PC-9 (cell line): Measurements from ENCODE around the gene ZSWIM3.

Source experiments
- EZH2 ChIP-seq: fragments of 200-600 bp; sonication (generic); IDR thresholded peaks from 2 replicates; pipeline ENCODE4 v1.8.0; 2017; ENCODE audit warnings: antibody characterized with exemption, low read depth
- TF ChIP-seq, protein P1 (sequence below): fragments of 200-600 bp; sonication (generic); conservative IDR thresholded peaks from 2 replicates; pipeline ENCODE4 v1.6.1; 2017; ENCODE audit warnings: mixed run types, antibody characterized with exemption, mild to moderate bottlenecking, moderate library complexity

DNA sequence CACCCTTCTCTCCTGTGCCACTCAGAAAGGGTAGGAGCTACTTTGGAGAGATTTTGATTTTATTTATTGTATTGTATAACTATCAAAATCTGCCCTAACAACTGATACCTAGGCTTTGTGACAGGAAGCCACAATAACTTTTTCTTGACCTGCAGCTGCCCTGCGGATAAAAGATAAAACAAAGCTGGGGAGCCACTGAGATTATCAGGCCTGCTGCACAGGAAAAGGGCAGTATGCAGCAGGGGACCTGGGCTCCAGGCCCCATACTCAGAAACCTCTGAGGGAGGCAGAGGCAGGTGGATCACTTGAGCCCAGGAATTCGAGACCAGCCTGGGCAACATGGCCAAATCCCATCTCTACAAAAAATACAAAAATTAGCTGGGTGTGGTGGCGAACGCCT, 24.8 kb upstream of the ZSWIM3 start:
- TF ChIP-seq, protein P1, sequence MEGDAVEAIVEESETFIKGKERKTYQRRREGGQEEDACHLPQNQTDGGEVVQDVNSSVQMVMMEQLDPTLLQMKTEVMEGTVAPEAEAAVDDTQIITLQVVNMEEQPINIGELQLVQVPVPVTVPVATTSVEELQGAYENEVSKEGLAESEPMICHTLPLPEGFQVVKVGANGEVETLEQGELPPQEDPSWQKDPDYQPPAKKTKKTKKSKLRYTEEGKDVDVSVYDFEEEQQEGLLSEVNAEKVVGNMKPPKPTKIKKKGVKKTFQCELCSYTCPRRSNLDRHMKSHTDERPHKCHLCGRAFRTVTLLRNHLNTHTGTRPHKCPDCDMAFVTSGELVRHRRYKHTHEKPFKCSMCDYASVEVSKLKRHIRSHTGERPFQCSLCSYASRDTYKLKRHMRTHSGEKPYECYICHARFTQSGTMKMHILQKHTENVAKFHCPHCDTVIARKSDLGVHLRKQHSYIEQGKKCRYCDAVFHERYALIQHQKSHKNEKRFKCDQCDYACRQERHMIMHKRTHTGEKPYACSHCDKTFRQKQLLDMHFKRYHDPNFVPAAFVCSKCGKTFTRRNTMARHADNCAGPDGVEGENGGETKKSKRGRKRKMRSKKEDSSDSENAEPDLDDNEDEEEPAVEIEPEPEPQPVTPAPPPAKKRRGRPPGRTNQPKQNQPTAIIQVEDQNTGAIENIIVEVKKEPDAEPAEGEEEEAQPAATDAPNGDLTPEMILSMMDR: no peak
- TF ChIP-seq EZH2: no peak
